Kasumi-1 (cell line): Measurements from ENCODE around the gene TEPSIN.

ENCODE experiments used
- DNase-seq, 2 experiments: peaks; one replicate each; lab custom pipeline; 2025; lab: John Stamatoyannopoulos, UW

The TEPSIN gene

DNA sequence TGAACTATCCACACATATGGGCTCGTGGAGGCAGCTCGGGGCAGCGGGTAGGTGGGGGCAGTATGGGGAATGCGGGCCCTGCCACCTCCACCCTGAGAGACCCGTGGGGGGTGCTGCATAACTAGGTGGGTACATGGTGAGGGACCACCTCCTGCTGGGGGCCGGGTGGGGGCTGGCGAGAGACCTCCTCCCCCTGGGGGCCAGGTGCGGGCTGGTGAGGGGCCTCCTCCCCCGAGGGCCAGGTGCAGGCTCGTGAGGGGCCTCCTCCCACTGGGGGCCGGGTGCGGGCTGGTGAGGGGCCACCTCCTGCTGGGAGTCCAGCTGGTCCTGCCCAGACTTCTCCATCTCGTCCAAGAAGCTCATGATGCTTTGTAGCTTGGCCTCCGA, 41.5 kb downstream of the TEPSIN start:
- DNase-seq, result no peak

DNA sequence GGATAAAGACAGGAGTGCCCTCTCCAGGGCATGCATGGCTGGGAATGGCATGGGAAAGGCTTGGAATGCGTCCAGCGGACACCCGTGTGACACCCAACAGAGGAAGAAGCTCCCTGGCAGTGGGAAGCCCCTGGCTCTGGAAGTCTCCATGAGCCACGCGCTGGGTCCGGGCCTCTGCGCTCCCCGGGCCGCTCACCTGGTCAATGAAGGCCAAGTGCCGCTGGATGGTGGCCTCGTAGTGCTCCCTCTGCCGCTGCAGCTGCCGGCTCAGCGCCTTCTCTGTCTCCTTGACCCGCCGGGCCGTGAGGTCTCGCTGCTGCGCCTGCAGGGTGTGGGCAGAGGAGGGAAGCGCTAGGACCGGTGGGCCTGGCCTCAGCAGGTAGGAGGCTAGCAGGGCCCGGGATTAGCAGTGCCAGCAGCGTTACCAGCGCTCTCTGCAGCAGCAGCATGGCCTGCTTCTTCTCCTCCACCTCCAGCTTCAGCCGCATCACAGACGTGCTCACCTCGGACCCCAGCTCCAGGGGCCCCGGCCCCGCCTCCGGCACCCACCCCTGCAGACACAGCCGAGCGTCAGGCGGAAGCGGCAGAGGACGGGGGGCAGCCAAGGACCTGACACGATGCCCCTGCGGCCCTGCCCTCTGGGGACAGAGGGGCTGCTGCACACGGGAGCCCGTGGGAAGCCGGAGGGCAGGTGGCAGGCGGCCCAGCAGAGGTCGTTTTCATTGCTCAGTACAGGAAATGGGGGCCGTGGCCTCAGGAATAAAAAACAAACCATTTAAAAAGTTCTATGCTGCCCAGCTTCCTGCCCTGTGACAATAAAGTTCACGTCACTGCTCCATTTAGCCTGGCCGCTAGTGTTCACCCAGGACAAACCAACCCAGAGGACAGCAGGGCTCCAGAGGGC, 42.1 kb downstream of the TEPSIN start:
- no peak for DNase-seq

DNA sequence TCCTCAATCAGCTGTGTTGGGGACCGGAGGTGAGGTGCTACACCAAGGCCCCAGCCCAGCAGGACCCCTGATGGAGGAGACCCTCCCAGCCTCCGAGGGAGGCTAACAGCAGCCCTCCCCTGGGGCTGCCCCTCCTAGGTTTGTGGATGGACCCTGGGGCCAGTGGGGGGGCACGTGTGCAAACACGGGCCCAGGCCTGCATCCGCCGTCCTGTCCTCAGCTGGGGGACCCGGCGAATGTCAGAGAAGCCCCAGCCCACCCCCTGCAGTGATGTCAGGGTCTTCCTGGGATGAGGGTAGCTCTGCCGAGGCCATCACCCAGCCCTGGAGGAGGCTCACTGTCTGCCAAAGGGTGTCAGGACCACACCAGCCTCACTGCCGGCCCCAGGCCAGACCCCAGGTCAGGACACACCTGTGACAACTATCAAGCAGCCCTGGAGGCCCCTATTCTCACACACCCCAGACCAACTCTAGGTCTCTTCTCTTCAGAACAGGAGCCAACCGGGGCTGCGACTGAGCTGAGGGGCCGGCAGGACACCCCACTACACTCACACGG, 42.8 kb downstream of the TEPSIN start:
- DNase-seq, result no peak

DNA sequence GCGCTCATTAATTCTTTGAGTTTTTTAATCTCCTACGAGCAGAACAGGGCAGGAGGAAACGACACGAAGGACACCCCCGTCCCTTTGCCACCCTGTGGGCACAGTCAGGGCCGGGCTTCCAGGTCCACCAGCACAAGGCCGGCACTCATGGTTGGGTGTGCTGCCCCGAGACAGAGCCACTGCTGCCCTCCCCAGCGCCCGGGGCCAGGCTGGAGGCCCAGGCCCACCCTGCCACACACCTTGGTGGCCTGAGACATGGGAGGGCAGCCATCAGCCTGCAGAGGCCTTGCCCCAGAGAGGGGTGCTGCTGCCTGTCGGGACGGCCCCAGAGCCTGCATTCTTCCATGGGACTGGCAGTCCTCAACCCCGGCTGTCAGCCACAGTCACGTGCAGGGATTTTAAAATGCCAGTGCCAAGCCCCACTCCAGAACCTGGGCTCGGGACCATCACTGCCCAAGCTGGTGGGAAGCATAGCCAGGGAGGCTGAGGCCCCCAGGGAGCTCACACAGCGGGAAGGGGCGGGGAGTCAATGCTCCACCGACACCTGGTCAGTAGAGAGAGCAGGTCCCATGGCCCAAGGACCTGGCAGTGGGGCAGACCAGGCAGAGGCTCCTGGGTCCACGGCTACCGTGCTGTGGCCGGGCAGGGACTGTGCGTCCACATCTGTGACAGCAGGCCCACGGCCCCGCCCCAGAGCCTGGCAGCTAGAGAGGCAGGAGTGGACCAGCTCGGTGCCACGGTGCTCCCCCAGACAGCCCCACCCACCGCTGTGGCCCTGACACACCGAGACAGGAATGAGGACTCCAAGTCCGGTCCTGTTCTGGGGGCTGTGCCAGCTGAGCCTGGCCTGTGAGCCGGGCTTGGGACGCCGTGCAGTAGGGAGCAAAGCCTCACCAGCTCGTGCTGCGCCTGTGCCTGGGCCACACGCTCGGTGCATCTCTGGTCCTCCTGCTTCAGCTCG, 43.6 kb downstream of the TEPSIN start:
- no peak for DNase-seq

DNA sequence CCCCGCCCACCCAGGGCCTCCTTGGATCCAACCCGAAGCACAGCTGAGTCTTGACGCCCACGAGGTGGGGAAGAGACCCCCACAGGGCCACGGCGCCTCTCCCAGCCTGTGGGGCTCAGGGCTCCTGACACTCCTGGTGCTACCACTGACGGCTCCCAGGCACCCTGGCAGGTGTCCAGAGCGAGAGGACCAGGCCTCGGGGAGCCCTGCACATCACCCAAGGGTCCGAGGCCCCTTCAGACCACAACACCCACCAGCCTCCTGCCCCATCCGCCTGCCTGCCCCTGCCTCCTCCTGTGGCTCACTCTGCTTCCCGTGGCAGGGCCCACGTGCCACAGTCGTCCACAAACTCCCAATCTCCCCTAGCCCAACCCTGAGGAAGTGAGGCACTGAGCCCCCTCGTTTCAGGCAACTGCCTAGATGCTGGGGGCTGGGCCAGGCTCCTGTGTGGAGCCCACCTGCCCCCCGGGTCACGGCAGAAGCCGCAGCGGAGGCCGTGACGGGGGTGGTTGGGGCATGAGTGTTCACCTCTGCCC, 44.6 kb downstream of the TEPSIN start:
- DNase-seq, result no peak

DNA sequence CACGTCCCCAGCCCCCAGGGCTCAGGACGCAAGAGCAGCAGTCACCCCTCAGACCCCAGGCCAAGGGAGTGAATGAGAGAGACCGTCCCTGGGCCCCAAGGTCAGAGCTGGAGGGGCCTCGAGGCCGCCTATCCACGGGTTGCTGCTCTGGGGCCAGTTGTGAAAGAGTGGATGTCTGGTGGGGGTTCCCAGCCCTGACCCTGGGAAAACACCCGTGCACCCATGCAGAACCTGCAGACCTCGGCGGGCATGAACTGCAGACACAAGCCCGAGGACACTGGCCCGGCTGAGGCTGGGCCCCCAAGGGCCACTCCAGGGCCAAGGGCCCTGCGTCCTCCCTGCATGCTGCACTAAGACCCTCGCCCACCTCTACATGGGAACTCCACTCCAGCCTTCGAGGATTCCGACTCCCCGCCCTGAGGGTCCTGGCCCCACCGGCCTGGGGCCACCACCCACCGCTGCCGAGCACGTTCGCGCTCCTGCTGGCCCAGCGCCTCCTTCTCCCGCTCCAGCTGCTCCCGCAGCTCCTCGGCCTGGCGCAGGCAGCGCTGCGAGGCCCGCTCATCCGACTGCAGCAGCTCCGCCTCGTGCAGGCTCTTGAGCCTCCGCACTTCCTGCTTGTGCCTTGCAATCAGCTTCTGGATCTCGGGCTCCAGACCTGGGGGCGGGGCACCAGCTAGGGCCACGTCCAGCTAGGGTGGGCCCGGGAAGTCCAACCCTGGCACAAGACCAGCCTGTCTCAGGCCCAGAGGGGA, 45.2 kb downstream of the TEPSIN start:
- DNase-seq, result no peak

DNA sequence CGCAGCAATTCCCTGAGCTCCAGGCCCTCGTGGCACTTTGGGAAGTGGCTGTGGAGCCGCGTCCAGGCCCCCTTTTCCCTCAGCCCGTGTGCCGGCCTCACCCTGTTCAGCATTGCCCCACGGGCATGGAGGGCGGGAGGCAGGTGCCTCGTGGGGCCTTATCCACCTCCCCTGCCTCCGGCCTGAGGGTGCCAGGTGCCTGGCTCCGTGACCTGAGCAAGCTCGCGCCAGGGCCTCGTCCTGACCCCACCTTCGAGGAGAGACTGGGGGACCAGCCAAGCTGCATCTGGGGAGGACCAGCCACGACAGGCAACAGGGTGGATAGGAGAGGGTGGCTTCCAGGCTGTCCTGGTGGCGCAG, 45.8 kb downstream of the TEPSIN start:
- no peak for DNase-seq

DNA sequence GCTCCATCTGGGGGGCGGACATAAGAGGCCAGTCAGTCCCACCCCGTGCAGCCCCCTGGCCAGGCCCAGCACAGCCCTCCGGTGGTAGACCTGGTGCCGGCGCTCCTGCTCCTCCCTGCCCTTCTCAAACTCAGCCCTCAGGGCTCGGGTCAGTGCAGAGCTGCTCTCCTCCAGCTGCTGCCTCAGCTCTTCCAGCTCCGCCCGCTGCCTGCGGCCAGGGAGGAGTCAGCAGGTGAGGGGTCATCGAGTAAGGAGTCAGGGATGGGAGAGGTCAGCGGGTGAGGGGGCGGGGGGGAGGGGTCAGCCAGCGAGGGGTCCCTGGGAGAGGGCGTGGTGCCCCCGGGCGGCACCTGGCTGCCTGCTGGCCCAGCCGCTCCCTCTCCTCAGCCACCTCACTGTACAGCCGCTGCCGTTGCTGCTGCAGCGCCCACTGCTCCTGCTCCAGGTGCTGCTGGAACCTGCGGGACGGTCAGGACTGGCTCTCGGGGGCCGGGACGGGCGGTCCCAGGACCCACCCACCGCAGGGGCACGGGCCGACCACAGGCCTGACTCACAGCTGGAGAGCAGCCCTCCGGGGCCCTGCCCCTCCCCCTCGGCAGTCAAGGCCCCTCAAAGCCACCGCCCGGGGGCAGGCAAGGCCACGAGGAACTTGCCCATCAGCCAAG, 46.3 kb downstream of the TEPSIN start:
- DNase-seq, result no peak

DNA sequence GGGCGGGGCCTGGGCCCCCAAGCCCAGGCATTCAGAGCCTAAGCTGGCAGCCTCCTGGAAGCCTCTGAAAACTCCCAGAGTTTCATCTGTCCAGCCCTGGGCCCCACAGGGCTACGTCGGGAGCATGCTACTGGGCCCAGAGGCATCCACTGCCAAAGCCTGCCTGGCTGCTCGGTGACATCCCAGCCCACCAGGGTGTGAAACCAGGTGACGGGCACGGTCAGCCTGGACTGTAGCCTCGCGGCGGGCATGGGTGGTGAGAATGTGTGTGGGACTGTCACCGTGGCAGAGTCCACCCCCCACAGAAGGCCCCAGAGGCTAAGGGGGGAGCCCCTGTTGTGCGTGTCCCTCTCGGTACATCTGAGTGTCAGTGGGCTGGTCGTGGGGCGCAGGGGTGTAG, 47.2 kb downstream of the TEPSIN start:
- DNase-seq, result no peak

DNA sequence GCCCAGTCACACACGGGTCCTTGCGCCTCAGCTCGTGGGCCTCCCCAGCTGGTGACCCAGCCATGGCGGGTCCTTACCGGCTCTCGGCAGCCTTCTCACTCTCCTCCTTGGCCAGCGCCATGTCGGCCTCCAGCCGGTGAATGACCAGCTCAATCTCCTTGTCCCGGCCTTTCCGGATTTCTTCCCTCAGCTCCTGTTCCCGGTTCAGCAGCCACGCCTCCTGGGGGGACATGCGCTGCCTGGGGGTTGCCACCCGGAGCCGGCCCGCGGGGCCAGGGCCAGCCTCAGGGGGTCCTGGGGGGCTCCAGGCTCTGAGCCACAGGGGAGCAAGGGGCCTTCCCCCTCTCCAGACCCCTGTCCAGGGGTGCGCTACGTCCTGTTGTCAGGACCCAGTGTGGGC, 47.7 kb downstream of the TEPSIN start:
- DNase-seq, result no peak

DNA sequence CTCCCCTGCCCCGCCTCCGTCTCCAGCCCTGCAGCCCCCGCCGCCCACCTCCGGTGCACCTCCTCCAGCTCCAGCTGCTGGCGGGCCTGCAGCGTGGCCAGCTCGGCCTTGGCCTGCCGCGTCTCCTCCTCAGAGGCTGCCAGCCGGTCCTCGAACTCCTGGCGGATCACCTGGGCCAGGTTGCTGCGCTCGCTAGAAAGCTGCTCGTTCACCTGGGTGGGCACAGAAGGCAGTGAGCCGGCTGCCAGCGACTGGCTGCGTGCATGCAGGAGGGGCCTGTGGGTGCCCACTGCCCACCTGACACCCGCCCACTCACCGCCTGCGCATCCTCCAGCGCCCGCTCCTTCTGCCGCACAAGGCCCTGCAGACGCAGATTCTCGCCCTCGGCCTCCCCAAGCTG, 48.3 kb downstream of the TEPSIN start:
- DNase-seq, result no peak

DNA sequence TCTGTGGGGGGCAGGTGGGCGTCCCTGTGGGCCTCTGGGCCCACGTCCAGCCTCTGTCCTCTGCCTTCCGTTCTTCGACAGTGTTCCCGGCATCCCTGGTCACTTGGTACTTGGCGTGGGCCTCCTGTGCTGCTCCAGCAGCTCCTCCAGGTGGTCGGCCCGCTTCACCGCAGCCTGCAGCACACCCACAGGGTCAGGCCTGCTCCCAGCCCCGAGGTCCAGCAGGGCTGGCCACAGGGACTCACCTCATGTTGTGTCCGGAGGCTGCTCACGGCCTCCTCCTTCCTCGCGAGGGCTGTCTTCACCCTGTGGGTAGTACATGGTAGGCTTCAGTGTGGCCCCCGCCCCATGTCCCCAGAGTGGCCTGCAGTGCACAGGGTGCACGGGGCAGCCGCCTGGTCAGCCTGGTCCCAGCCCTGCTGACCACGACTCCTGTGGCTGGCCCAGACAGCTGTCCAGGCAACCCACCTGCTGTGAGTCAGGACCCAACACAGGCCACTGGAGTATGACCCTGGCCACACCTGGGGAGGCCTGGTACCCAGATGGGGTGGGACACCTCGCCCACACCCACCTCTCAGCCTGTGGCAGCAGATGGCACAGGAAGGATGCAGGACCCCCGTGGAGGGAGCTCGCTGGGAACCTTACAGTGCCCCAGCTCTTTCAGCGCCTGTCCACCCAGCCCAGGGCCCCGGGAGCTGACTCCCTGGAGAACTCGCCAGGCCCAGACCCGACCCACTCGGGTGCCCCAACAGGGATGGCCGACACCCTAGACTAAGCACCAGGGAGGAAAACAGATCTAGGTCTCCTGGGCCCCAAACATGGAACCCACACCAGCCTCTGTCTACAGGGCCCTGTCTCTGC, 49.0 kb downstream of the TEPSIN start:
- no peak for DNase-seq

DNA sequence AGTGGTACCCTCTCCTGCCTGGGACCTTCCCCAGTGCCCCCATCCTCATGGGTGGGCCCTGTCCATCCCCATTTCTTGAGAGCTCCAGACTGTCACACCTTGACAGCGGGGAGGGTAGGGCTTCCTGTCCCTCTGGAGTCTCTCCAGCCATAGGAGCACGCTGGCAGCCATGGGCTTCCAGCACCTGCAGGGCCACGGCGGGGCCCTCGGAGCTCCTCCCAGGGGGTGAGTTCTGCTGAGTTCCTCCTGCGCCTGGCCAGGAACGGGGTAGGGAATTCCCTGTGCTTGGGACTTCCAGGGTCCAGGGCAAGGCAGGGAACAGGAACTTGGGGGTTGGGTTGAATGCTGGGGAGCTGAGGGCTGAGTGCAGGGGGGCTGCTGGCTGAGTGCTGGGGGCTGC, 49.8 kb downstream of the TEPSIN start:
- DNase-seq, result no peak

DNA sequence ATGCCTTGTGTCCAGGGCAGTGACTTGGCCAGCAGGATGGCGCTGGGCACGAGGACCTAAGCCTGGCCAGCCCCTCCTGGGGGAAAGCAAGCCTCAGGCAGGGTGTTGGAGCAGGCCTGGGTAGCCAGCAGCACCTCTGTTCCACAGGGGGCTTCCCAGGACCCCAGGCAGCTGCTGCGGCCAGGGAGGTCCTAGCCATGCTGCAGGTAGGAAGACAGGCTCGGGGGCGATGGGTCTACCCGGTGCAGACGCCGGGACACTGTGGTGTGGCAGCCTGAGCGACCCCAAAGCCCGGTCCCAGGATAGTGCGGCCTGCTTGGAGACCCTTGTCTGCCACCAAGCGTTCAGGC, 50.4 kb downstream of the TEPSIN start:
- no peak for DNase-seq

DNA sequence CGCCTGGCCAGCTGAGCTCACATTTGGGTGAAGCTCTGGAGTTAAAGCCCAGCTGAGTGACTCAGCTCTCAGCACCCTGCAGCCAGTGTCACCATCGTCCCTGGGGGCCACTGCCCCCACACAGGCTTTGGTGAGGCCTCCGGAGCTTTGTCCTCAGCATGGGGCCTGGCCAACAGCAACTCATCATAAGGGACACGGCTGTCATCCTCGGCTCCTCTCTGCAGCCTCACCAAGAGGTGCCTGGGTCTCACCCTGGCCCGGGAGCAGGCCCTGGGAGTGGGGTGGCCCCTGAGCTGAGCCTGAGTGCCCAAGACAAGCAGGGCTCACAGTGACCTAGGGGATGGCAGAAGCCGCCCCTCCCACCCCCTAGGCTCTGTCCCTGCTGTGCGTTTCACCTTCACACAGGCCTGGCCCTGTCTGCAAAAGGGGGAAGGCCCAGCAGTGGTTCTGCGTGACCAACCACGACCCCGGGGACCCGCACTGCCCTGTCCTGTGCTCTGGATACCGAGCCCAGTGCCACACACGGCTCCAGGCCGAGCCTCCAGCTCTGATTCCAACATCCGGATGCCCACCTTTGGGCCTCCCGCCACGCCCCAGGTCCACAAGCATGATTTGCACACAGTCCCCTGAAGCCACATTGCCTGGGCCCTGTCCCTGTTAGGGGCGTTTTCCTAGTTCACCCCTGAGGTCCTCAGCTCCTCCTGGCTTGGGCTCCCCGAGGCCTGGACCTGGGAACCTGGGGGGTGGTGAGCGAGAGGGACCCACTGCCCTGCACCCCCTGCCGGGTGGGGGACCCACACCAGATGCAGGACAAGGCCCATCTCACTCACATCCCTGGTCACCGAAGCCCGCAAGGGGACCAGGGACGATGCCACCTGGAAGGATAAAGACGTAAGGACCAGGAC, 51.0 kb downstream of the TEPSIN start:
- no peak for DNase-seq

DNA sequence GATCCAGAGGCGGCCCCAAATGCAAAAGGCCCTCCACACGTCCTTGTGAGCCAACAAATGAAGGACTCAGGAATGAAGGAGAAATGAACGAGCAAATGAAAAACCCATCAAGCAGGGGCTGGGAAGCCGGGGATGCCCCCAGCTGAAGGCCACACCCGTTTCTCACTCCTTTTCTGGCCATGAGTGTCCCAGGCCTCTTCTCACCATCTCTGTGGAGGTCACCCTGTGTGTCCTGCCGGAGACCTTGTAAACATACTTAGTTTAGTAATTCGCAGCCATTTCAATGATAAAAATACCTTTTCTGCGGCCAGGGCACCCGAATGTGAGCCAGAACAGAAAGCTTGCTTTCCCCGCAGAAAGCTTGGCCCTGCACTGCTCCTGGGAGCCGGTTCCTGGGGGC, 51.7 kb downstream of the TEPSIN start:
- DNase-seq, result no peak

DNA sequence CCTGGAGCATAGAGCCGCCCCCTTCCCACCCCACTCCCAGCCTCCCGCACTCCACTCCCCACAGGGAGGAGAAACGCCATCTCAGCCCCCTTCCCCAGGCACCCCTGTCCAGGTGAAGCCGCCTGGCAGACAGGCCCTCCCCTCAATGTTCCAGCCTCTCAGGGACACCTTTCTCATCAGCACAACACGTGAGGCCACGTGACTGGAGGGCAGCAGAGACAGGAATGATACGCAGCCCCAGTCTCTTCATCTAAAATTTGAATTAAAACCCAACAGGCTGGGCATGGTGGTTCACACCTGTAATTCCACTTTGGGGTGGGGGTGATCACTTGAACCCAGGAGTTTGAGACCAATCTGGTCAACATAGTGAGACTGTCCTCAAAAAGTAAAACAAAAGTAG, 52.7 kb downstream of the TEPSIN start:
- DNase-seq, result no peak

DNA sequence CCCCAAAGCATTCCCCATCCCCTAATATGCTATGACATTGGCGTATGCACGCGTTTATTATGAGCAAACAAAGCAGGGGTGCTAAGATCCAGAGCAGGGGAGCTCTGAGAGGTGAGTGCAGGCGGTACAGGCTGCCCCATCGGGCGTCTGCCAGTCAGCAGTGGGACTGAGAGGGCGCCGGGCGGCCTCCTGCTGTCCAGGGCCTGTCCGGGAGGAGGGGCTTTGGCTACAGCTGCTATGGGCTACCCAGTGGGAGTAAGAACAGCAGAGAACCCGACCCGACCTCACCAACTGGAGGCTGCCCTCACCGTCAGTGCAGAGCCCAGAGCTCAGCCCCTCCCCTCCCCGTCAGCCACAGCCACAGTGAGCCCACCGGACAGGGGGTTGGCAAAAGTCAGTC, 54.3 kb downstream of the TEPSIN start:
- no peak for DNase-seq

DNA sequence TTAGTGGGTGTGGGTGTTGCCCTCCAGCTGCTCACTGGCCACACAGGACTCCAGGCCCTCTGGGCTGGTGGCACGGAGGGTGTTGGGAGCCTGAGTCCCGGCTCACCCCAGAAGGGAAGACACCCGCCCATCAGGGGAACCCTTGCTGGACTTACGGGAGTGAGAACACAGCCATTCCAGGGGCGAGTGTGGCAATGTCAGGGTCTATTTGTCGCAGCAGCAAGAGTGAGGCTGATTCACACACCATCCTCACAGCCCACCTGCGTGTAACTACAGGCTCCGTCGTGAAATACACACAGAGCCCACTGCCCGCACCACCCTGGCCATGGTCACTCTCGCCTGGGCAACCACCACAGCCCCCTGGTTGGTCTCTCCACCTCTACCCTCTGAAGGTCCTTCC, 55.0 kb downstream of the TEPSIN start:
- no peak for DNase-seq
